Inferior parietal cortex (tissue), 1 donor: ENCODE data around the gene KDM2A.

ENCODE experiments used
- DNase-seq: peaks from one replicate; pipeline ENCODE4 v3.0.0-alpha.2; 2016; ENCODE audit errors: extremely low spot score

Gene KDM2A

GRCh38 chr11:67284811-67285540 lies 165.9 kb downstream of the KDM2A start:
- no peak for DNase-seq

GRCh38 chr11:67285541-67286498 lies 166.8 kb downstream of the KDM2A start:
- no peak for DNase-seq

GRCh38 chr11:67286621-67287333 lies 167.7 kb downstream of the KDM2A start:
- DNase-seq, result no peak

GRCh38 chr11:67287355-67288197 lies 168.5 kb downstream of the KDM2A start:
- no peak for DNase-seq

- no peak for DNase-seq
Measured at GRCh38 chr11:67288198-67288451, 169.1 kb downstream of the KDM2A start.

GRCh38 chr11:67288452-67289225 lies 169.6 kb downstream of the KDM2A start:
- peak; percentile 69 for DNase-seq

- no peak for DNase-seq
Measured at GRCh38 chr11:67289226-67289650, 170.2 kb downstream of the KDM2A start, which contains the start of gene ANKRD13D. Gene ANKRD13D (plus strand): TSS chr11:67289303. CDS start chr11:67289461, 158 bp downstream.

GRCh38 chr11:67289651-67290479 lies 170.8 kb downstream of the KDM2A start:
- DNase-seq, result no peak

- DNase-seq, result no peak
Measured at GRCh38 chr11:67290801-67291200, 171.7 kb downstream of the KDM2A start.

- no peak for DNase-seq
Measured at GRCh38 chr11:67291481-67292381, 172.7 kb downstream of the KDM2A start.

GRCh38 chr11:67292671-67293070 lies 173.6 kb downstream of the KDM2A start:
- DNase-seq, result no peak

GRCh38 chr11:67293090-67293489 lies 174.0 kb downstream of the KDM2A start:
- no peak for DNase-seq

GRCh38 chr11:67295846-67296245 lies 176.8 kb downstream of the KDM2A start:
- DNase-seq, result no peak

GRCh38 chr11:67298786-67299185 lies 179.7 kb downstream of the KDM2A start:
- DNase-seq, result no peak

- no peak for DNase-seq
Measured at GRCh38 chr11:67299471-67300191, 180.6 kb downstream of the KDM2A start.

GRCh38 chr11:67300256-67300755 lies 181.2 kb downstream of the KDM2A start:
- no peak for DNase-seq

- DNase-seq, result no peak
Measured at GRCh38 chr11:67300756-67301312, 181.8 kb downstream of the KDM2A start.
